GM12892 (cell line): Measurements from ENCODE around the gene PORCN. TPM values are rescaled to one million over a fixed set of nuclear protein-coding genes. Genes with fewer than 3 reads are reported as not detected.
A peak's percentile ranks its signal among the peaks of the same experiment; 100 is the strongest.

ENCODE experiments used
- DNase-seq: peaks from one replicate; pipeline ENCODE4 v3.0.0; 2011; ENCODE audit not compliant: insufficient read length
- FAIRE-seq: peaks from 2 replicates; lab custom pipeline; 2011; peaks lifted over from hg19 to GRCh38; lab: Jason Lieb, UNC
- POLR2A ChIP-seq: IDR thresholded peaks from 2 replicates; pipeline ENCODE4 v1.6.1; 2011; ENCODE audit warnings: low read depth, low read length, control low read depth
- POLR2AphosphoS5 ChIP-seq: IDR thresholded peaks from 2 replicates; pipeline ENCODE4 v1.6.1; 2011; ENCODE audit warnings: low read depth, low read length, control low read depth
- TAF1 ChIP-seq: IDR thresholded peaks from 2 replicates; pipeline ENCODE4 v1.6.1; 2011; ENCODE audit warnings: low read depth, mild to moderate bottlenecking, control low read depth, low read length, borderline replicate concordance
- polyA plus RNA-seq: library from polyadenylated mRNA; unstranded; fragments of >200 nt; gene quantifications from one replicate; pipeline ENCODE4 v1.2.1, GENCODE V29; 2012; ENCODE audit warnings: missing spikeins, inconsistent platforms; ENCODE audit not compliant: missing spikeins

PORCN gene
- 5.9 TPM for polyA plus RNA-seq

- TF ChIP-seq TAF1 = no peak
- TF ChIP-seq POLR2A = peak; percentile 57; the same call in 1 of the 2 replicates
- no peak for TF ChIP-seq POLR2AphosphoS5
- FAIRE-seq (peak; percentile 84), DNase-seq (peak; percentile 93)
Measured at GRCh38 chrX:48508400-48509244, at the start of gene PORCN. TSS of gene PORCN (plus strand) at chrX:48508992. CDS start at chrX:48509821, 829 bp downstream.

DNA sequence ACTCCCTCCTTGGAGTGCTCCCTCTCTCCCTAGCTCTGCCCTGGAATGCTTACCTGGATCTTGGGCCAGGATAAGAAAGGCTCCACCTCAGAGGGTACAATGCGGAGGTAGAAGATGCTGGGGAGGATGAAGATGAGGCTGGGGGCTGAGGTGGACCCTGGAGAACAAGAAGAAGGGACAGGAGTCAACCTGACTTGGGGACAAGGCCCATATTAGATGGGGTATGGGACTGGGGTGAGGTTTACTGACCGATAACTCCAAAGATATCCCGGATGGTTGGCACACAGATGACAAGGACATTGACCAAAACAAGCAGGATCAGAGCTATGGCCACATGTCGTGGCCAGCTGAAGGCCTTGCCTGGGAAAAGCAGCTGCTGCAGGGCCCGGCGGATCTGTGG lies 49.3 kb upstream of the PORCN start:
- DNase-seq (no peak), FAIRE-seq (no peak)
- TF ChIP-seq TAF1 (no peak), POLR2AphosphoS5 (no peak), POLR2A (no peak)

GRCh38 chrX:48460031-48460430 lies 48.8 kb upstream of the PORCN start:
- no peak for DNase-seq
- TF ChIP-seq POLR2AphosphoS5 (no peak), POLR2A (no peak), TAF1 (no peak)
- FAIRE-seq = no peak

DNA sequence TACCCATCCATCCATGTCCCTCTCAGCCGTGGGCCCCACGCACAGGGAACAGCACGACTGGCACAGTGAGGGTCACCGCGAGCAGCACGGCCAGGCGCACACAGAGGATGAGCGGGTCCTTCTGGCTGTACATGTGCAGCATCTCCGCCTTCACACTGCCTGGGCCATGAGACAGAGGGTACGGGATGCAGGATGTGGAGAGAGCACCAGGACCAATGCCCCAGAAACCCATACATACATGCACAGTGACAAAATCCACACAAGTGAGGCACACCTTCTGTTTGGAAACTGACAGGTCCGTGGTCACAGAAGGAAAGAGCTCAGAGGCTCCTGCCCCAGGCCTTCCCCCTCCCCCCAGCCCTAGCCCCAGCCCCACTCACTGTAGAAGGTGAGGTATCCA lies 48.2 kb upstream of the PORCN start:
- DNase-seq (no peak), FAIRE-seq (no peak)
- TF ChIP-seq POLR2A (no peak), TAF1 (no peak), POLR2AphosphoS5 (no peak)

GRCh38 chrX:48461830-48462229 lies 47.0 kb upstream of the PORCN start:
- FAIRE-seq = peak; percentile 27
- DNase-seq = no peak
- TF ChIP-seq POLR2AphosphoS5 = no peak
- TF ChIP-seq POLR2A = no peak
- no peak for TF ChIP-seq TAF1

- no peak for DNase-seq
- no peak for FAIRE-seq
- TF ChIP-seq POLR2AphosphoS5 (no peak), TAF1 (no peak), POLR2A (no peak)
Measured at GRCh38 chrX:48465336-48465933, 43.4 kb upstream of the PORCN start.

- no peak for DNase-seq
Measured at GRCh38 chrX:48466696-48467095, 42.1 kb upstream of the PORCN start.

DNA sequence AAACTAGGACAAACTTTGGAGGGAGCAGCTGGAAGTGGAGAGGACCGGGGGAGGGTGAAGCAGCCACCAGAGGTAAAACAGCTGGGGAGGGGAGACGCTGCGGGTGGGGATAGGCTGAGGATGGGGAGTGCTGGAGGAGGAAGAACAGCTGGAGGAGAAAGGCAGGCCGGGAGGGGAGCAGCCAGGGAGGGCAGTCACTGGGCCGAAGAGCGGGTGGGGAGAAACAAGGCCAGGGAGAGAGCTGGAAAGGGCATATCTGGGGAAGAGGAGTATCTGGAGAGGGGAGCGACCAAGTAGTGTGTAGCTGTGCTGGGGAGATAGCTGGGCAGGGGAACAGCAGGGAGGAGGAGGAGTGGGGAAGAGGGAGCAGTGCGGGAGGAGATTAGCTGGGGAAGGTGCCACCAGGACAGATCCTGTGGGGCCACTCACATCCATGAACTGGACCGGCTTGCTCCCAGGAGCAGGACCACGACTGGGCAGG lies 41.5 kb upstream of the PORCN start:
- no peak for DNase-seq
- TF ChIP-seq TAF1 (no peak), POLR2A (no peak), POLR2AphosphoS5 (no peak)
- FAIRE-seq = no peak

More at GRCh38 chrX:48466696-48467095, 42.1 kb upstream of the PORCN start:
- FAIRE-seq = no peak
- TF ChIP-seq POLR2A = no peak
- TF ChIP-seq POLR2AphosphoS5 = no peak
- TF ChIP-seq TAF1 = no peak

- TF ChIP-seq POLR2AphosphoS5 (no peak), POLR2A (no peak), TAF1 (no peak)
- FAIRE-seq (peak; percentile 82), DNase-seq (peak; percentile 48)
Measured at GRCh38 chrX:48468247-48468671, 40.5 kb upstream of the PORCN start.

DNA sequence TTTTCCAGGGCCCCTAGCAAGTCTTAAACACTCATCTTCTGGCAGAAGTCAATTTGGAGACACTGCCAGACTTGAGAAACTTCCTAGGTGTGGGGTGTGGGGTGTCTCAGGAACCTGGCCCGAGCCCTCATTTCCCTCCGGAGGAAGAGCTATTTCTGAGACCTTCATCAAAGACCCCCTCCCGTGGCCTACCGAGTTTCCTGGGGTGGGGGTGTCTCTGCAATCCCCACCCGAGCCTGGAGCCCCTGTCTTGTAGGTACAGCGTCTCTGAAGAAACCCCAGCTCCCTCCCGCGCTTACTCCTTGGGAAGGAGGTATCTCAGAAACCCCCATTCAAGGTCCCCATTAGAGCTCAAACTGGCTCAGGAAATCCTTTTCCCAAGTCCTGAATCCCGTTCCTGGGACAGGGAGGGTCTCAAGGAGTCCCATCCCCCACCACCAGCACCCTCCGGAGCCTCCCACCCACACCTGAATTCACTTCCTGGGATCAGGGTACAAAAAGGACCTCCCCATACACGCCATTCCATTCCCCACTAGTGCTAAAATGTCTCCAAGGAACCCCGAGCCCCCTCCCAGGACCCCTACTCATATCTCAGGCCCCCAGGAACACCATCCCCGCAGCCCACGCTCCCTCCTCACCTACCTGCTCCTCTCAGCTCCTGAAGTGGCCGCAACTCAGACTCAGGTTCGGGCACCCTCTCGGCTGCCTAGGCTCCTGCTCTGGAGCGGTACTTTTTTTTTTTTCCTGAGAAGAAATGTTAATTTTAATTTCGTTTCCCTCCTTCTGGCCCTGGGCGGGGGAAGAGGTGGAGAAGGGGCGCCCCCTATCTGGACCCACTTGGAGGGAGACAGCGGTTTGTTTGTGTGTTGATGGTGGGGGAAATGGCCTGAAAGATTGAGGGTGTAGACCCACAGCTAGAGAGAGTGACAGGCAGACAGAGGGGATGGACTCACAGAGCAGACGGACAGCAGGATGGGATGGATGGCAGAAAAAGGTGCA lies 39.8 kb upstream of the PORCN start:
- TF ChIP-seq POLR2AphosphoS5 (no peak), TAF1 (no peak), POLR2A (no peak)
- no peak for DNase-seq
- FAIRE-seq = peak; percentile 36

- no peak for FAIRE-seq
- DNase-seq = no peak
- TF ChIP-seq POLR2AphosphoS5 = no peak
- no peak for TF ChIP-seq POLR2A
- no peak for TF ChIP-seq TAF1
Measured at GRCh38 chrX:48470110-48470832, 38.5 kb upstream of the PORCN start, which contains the start of gene SLC38A5. TSS of gene SLC38A5 (minus strand) at chrX:48470260. CDS start at chrX:48467924, 2,336 bp downstream.
